T-helper 1 cell (primary cell): Measurements from ENCODE around the gene SLC27A1.
"Not testable (repeated sequence)": the region's sequence is repeated elsewhere in the genome, so short reads cannot be mapped to it uniquely, and the experiment has no call there.

Experiments used
- DNase-seq, 5 donors: peaks; one replicate each; pipeline ENCODE4 v3.0.0-alpha.2; 2012 to 2020

Gene SLC27A1

DNA sequence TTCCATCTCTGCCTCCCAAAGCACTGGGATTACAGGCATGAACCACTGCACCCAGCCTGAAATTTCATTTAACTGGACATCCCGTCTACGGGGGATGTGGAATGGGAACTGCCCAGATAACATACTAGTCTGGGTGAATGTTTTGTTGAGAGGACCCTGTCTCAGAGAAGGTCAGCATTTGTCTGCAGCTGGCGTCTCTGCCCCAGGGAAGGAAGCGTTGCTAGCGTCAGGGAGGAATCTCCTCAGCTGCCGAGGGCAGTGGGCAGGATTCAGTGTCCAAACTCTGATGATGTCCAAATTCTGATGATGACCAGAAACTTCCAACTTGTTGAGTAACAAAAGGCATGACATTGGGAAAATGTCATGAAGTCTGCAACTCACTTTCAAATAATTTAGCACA, 12.7 kb upstream of the SLC27A1 start:
- DNase-seq, result no peak

DNA sequence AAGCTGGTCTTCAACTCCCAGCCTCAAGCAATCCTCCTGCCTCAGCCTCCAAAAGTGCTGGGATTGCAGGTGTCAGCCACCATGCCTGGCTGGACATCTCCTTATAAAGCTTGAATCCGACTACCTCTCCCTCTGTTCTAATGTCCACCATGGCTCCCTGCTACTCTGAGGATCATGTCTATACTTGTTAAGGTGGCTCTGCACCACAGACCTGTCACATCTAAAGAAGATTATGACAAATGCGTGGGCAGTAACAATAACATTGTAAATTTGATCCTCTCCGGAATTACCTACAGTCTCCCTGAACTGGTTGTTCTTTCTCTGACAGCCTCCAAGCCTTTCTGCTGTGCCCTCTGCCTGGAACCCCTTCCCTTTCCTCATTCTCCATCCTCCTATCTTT, 11.4 kb upstream of the SLC27A1 start:
- no peak for DNase-seq

DNA sequence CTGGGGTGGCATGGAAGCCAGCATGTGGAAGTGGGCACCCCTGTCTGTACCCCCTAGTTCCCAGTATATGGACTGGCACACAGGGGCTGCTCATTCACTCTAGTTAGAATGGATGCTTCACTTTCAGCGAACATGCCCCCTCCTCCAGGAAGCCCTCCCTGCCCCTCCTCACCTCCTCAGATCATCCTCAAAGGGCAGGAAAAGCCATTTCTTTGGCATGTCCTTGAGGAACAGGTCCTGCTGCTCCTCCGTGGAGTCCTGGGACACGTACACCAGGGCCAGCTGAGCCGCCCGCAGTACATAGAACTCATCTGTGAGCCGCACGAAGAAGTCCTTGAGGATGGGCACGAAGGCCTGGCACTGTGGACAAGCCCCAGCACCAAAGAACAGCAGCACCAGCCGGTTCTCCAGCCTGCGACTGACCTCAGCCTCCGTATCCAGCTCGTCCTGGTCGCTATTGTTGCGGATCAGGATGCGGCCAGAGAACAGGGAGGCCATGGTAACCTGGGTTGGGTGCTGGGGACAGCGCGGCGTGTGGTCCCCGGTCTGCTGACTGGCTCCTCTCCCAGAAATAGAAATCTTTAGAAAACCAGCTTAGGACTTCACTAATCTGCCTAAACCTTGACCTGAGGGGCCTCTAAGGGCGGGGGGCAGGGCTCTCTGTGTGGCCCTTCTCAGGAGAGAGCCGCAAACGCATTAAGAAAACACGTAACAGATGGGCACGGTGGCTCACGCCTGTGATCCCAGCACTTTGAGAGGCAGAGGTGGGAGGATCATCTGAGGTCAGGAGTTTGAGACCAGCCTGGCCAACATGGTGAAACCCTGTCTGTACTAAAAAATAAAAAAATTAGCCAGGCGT, 9.7 kb upstream of the SLC27A1 start, which contains the start of gene NXNL1:
Gene NXNL1 (minus strand): TSS at position 555 of the 859 bp plus-strand sequence. CDS start 57 bp downstream, at position 498.
- no peak for DNase-seq

DNA sequence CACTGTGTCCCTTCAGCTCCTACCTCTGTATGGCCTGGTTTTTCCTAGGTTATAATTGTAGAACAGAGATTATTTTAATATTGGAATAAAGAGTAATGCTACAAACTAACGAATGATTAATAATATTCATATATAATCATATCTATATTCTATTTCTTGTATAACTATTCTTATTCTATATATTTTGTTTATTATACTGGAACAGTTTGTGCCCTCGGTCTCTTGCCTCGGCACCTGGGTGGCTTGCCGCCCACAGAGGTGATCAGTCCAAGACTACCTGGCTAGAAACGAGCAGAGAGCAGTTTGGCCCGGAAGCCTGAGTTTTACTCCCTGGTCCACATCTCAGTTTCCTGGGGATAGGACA, 3.9 kb upstream of the SLC27A1 start:
- DNase-seq, result no peak

DNA sequence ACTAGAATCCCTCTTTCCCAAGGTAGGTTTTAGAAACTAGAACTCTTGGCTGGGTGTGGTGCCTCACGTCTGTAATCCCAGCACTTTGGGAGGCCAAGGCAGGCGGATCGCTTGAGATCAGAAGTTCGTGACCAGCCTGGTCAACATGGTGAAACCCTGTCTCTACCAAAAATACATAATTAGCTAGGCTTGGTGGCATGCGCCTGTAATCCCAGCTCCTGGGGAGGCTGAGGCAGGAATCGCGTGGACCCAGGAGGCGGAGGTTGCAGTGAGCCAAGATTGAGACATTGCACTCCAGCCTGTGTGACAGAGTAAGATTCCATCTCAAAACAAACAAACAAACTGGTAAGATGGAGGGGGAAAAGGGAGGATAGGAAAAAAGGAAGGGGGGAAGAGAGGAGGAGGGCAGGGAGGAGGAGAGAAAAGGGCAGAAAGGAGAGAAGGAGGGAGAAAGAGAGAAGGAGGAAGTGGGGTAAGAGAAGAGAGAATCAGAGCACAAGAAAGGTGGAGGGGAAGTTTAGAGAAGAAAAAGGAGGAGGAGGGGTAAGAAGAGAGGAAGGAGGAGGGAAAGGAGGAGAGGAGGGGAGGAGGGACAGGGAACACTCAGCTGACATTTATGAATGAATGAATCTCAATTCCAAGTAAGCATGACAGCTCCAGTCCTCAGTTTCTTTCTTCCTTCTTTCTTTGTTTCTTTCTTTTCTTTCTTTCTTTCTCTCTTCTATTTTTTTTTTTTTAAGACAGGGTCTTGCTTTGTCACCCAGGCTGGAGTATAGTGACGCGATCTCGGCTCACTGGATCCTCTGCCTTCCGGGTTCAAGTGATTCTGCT, 2.6 kb upstream of the SLC27A1 start:
- no peak for DNase-seq

DNA sequence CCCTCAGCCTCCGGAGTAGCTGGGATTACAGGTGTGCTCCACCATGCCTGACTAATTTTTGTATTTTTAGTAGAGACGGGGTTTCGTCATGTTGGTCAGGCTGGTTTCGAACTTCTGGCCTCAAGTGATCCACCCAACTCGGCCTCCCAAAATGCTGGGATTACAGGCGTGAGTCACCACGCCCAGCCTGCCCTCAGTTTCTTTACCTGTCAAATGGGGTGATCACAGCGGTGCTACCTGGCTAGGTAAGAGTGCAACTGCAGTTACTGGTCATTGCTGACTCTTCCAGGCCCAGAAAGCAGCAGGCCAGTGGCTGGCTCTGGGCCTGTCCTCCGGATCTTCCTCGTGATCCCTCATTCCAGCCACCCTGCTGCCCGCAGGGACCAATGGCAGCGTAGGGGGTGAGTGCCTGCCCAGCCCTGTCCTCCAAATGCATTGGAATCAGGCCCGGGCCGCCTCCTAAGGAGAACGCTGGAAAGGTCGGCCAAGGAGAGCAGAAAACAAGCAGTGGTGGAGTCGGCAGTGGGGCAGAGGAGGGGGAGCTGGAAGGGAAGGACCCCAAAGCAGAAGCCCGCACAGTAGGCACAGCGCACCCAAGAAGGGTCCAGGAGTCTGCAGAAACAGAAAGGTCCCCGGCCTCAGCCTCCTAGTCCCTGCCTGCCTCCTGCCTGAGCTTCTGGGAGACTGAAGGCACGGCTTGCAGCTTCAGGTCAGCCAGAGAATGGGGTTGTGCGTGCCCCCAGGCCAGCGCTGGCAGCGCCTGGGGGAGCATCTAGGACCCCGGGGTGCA, 1.8 kb upstream of the SLC27A1 start:
- no peak for DNase-seq

DNA sequence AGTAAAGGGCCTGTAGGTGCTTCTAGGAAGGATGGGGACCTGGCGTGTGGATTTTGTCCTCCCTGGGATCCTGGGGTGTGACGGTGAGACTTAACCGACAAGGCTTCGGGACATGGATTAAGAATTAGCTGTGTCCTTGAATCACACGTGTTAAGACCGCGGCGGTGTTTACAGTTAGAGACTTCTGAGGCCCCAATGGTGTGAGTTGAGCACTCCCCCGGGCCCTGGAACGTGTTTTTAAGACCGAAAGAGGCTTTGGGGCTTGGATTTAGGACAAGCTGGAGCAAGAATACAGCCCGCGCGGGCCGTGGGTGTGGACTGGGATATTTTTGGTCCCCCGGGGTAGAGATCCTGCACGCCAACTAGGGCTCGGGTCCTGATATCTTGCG, 1.2 kb upstream of the SLC27A1 start:
- DNase-seq, result no peak

DNA sequence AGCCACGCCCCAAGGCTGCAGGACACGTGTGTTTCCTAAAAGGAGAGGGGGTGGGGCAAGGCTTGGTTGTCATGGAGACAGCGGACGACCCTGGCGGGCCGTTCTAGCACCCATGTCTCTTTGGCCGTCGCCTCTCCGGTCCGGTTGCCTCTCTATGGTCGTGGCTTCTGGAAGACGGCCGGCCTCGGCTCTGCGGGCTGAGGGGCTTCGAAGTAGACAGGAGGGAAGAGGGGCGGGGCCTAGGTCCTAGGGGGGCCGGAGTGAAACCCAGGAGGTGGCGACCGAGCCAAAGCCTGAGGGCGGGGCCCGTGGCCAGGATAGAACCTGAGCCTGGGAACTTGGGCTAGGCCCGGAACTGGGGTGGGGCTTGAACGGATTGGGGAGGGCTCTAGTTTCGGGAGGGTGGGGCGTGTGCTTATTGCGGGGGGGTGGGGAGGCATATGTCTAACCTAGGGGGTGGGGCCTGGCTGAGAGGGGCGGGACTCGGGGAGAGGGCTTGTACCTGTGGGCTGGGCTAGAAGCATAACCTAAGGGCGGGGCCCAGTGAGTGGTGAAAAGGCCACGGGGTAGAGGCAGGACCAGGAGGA, 750 bp upstream of the SLC27A1 start:
- peak; percentile 87 to 96 (median 94) for DNase-seq

DNA sequence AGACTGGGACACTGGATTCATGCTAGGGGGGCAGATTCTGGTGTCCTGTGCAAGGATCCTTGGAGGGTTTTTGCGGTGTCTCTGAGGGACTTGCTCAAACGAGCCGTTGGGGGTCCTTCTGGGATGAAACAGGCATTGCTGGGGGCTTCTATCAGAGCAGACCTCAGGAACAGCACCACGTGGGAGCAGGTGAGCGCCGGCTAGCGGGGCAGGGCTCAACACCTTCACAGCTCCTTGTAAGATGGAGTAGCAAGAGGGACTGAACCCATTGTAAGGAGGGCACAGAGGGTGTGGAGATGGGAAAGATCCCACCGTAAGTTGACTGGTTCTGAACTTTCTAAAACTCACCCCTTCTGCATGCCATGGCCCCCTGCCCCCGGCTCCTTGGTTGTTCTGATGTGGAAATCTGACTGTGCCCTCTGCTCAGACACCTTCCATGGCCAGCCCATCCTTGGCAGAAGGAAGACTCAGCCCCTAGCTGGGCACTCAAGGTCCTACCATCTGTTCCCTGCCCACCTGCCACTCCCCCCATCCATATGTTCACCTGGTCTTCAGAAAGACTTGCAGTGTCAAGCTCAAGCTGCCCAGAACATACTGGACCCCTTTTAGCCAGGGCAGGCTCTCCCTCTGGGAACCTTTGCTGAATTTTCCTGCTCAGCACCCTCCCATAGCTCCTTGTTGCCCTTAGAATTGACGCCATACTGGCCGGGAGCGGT, 1.2 kb downstream of the SLC27A1 start:
- no peak for DNase-seq

DNA sequence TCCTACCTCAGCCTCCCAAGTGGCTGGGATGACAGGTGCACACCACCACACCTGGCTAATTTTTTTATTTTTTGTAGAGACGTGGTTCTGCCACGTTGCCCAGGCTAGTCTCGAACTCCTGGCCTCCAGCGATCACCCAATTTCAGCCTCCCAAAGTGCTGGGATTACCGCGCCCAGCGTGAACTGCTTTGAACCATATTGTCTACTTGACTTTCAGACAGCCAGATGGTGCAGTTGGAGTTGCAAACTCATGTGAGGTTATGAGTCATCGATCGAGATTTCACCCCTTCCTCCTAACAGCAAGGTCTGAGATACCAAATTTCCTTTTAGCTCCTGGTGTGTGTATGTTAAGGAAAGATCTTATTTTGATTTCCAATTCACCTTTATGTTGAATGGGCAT, 2.7 kb downstream of the SLC27A1 start:
- peak in 1 of 5 donors; percentile 48 for DNase-seq

DNA sequence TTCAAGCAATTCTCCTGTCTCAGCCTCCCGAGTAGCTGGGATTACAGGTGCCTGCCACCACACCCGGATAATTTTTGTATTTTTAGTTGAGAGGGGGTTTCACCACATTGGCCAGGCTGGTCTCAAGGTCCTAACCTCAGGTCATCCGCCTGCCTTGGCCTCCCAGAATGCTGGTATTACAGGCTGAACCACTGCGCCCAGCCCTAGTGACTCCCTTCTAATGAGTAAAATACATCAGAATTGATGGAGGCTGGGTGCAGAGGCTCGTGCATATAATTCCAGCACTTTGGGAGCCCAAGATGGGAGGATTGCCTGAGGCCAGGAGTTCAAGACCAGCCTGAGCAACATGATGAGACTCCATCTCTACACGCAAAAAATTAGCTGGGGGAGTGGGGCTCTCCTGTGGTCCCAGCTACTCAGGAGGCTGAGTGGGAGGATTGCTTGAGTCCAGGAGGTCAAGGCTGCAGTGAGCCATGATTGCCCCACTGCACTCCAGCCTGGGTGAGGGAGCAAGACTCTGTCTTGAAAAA, 4.8 kb downstream of the SLC27A1 start:
- DNase-seq, result not testable (repeated sequence)

DNA sequence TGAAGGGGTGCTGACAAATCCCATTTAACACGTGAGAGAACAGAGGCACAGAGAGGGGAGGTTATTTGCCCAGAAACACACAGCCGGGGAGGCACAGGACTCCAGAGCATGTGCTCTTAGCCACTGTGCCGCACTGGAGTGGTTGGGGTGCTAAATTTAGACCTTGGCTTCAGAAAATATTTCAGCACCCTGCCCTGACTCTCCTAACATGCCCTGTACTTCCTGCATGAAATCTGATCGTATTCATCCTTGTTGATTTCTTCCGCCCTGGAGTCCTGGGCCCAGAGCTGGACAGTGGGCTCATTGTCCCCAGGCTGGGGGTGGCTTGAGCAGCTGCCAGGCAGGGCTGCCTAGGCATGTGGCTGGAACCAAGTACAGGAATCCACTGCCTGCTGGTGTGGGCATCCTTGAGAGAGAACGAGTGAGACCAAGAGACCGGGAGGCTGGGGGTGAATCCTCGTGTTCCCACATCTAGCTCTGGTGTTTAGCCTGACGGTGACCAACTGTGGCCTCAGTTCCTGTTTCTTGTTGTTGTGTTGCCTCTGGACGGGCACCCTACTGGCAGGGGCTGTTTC, 5.3 kb downstream of the SLC27A1 start:
- no peak for DNase-seq

DNA sequence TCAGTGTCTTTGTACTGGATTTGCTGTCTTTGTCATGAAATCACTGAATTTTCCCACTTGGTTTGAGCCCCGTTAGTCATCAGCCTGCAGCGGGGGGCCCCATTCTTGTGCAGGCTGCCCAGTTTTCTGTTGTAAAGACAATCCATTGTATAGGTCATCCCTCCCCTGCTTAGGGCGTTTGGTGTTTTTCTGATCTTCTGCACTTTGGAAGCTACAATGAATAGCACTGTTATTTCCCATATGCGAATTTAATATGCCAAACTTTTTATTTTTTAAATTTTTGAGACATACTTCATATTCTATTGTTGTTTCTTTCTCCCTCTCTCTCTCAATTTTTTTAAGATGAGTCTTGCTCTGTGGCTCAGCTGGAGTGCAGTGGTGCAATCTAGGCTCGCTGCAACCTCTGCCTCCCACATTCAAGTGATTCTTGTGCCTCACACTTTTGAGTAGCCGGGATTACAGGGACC, 9.0 kb downstream of the SLC27A1 start:
- DNase-seq, result no peak

DNA sequence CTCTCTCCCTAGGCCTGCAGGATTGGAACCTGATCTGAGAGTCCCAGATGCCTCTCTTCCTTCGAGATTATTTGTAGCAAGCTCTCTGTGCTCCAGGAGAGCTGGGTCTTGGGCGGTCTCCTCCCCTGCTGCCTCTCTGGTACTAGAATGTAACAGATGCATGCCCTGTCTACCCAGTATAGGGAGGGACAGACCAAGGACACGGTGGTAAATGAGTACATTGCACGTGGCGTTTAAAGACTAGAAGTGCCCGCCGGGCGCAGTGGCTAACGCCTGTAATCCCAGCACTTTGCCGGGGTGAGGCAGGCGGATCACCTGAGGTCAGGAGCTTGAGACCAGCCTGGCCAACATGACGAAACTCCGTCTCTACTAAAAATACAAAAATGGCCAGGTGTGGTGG, 11.7 kb downstream of the SLC27A1 start:
- DNase-seq, result no peak

DNA sequence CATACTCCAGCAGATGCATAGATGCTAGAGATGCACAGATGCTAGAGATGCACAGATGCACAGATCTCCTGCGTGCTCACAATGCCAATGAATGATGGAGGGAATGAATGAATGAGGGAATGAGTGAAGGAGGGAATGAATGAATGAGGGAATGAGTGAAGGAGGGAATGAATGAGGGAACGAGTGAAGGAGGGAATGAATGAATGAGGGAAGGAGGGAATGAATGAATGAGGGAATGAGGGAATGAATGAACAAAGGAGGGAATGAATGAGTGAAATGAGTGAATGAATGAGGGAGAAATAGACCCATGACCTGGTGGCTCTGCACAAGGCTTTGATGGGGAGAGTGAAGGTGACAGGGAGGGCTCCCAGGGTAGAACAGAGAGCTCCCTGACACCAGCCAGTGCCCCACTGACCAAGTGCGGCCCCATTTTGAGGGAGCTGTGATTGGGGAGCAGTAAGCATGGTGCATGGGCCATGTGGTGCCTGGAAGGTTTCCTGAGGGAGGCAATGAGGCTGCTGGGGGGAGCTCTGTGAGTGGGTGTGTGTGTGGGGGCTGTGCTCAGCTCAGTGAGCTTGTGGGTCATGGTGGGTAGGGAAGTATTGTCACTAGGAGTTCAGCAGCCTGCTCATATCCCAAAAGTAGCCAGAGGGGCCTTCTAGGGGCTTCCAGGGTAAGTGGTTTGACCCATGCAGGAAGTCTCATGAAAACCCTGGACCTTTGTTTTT, 12.7 kb downstream of the SLC27A1 start:
- no peak for DNase-seq

DNA sequence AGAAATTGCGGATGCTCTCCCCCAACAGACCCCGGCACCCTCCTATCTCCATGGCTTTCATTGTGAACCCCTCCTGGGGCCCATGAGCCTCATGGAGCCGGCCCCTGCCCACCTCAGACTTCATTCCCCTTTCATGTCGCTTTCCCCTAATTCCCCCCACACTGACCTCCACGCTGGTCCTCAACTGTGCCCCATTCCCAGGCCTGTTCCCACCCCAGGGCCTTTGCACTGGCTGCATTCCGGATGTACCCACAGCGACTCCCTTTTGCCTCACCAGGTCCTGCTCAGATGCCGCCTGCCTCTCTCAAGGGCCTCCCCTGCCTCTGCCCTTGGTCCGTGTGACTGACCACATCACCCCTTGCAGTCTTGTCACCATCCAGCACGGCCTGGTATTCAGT, 13.3 kb downstream of the SLC27A1 start:
- no peak for DNase-seq

DNA sequence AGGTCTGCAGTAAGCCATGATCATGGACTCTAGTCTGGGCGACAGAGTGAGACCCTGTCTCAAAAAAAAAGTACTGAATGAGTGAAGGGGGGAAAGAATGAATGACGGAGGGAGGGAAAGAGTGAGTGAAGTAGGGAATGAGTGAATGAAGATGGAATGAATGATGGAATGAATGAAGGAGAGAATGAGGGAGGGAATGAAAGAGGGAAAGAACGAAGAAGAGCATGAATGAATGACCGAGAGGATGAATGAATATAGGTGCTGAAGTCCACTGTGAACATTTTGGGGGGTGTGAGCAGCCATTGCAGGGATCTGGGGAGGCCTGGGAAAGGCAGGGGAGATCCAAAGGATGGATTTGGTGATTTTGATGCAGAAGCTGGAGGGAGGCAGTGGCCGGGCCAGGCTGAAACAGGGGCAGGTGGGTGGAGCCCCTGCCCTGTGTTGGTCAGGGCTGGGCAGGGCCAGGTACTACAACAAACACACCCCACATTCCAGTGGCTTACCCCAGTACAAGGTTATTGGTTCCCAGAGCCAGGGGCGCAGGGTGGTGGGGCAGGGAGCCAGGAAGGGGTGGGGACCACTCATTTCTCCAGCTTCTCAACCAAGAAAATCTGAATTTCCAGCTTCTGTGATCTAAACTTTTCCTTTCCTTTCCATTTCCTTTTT, 14.3 kb downstream of the SLC27A1 start:
- no peak for DNase-seq

DNA sequence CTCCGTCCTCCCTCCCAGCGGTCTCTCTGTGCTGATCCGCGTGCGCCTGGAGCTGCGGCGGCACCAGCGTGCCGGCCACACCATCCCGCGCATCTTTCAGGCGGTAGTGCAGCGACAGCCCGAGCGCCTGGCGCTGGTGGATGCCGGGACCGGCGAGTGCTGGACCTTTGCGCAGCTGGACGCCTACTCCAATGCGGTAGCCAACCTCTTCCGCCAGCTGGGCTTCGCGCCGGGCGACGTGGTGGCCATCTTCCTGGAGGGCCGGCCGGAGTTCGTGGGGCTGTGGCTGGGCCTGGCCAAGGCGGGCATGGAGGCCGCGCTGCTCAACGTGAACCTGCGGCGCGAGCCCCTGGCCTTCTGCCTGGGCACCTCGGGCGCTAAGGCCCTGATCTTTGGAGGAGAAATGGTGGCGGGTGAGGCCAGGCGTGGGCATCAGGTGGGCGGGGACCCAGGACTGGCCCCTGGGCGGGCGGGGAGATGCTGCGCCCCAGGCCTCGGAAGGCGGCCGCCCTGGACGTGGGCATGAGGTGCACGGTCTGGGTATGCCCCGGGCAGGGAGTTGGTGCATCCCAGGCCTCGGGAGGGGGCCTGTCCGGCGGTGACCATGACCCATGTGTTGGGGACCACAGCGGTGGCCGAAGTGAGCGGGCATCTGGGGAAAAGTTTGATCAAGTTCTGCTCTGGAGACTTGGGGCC, 16.4 kb downstream of the SLC27A1 start:
- DNase-seq, result no peak
